Activated CD8-positive, alpha-beta T cell treated with anti-CD3 and anti-CD28 coated beads for 36 hours (primary cell): ENCODE results near the gene B4GALNT4. TPM values are rescaled to one million over a fixed set of nuclear protein-coding genes. Genes with fewer than 3 reads are reported as not detected.

Source experiments
- ATAC-seq: fragments of 200-7000 bp; cut with Tn5 transposase; one replicate; pipeline ENCODE4 v1.10.0; 2021; ENCODE audit warnings: mild to moderate bottlenecking, moderate library complexity
- CTCF ChIA-PET: fragments of 350-600 bp; sonication (Branson Sonifier 250); formaldehyde crosslinking; loops from one replicate; lab custom pipeline; 2021; ENCODE audit warnings: antibody characterized with exemption; lab: Charles Lee
- POLR2A ChIA-PET: fragments of 350-600 bp; sonication (Branson Sonifier 250); formaldehyde crosslinking; loops from one replicate; lab custom pipeline; 2021; ENCODE audit warnings: antibody characterized with exemption; lab: Charles Lee
- DNase-seq: peaks from one replicate; pipeline ENCODE4 v3.0.0-alpha.2; 2020
- H3K27ac Mint-ChIP-seq: one replicate; pipeline ENCODE4 v1.8.0; 2021; ENCODE audit warnings: mild to moderate bottlenecking, mixed read lengths
- H3K27me3 Mint-ChIP-seq: one replicate; pipeline ENCODE4 v1.8.0; 2021; ENCODE audit warnings: mixed read lengths
- H3K36me3 Mint-ChIP-seq: one replicate; pipeline ENCODE4 v1.8.0; 2021; ENCODE audit warnings: low read depth, mixed read lengths
- H3K4me1 Mint-ChIP-seq: one replicate; pipeline ENCODE4 v1.8.0; 2021; ENCODE audit warnings: low read depth, mixed read lengths
- H3K4me3 Mint-ChIP-seq: one replicate; pipeline ENCODE4 v1.8.0; 2021; ENCODE audit warnings: mild to moderate bottlenecking, moderate library complexity, mixed read lengths
- H3K9me3 Mint-ChIP-seq: one replicate; pipeline ENCODE4 v1.8.0; 2021; ENCODE audit warnings: mixed read lengths
- CTCF ChIP-seq: fragments of 200-600 bp; IDR thresholded peaks from one replicate; pipeline ENCODE4 v1.8.0; 2022; ENCODE audit warnings: antibody characterized with exemption, mild to moderate bottlenecking
- intact Hi-C: fragments of 100-400 bp; cut with micrococcal nuclease; formaldehyde crosslinking; loops from one replicate; pipeline ENCODE4 v1.10.0; 2022
- total RNA-seq, 2 experiments: library from RNA; stranded (reverse); gene quantifications; one replicate each; pipeline ENCODE4 v1.2.3, GENCODE V29; 2021

The B4GALNT4 gene
- total RNA-seq, 2 experiments from 2014 or later: 1.5 to 3.4 TPM

DNA sequence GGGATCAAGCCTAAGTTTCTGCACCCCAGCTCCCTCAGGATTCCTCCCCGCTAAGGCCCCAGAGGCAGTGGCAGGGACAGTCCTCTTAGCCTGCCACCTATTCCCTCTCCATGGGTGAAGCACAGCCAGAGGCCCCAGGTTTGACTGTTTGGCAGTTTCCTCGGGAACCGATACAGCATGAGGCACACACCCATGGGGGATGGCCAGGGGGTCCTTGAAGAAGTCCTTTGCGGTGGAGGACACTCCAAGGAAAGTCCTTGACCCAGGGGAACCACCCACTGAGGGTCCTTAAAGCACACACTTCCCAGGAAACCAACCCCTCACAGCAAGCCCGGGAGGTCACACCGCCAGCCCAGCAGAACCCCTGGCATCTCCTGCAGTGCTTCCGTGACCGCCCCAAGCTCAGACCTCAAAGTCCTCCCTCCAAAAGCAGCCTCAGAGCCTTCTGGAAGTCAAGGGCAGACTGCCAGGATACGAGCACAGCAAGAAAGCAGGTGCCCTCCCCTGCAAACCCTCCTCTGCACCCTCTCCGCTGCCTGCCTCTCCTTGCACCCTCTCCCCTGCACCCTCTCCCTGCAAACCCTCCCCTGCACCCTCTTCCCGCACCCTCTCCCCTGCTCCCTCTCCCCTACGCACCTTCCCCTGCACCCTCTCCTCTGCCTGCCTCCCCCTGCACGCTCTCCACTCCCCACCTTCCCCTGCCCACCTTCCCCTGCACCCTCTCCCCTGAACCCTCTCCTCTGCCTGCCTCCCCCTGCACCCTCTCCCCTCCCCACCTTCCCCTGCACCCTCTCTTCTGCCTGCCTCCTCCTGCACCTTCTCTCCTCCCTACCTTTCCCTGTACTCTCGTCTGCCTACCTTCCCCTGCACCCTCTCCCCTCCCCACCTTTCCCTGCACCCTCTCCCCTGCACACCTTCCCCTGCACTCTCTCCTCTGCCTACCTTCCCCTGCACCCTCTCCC lies 44.1 kb downstream of the B4GALNT4 start:
- Mint-ChIP-seq H3K4me3 (peak overlapping the region; percentile 12), H3K36me3 (no peaks in the 10 kb centered on the region), H3K27ac (peak overlapping the region; percentile 42), H3K27me3 (no peaks in the 10 kb centered on the region), H3K4me1 (peaks cover 24% of the 10 kb centered on the region), H3K9me3 (no peaks in the 10 kb centered on the region)
- CTCF ChIA-PET: interaction anchor here (1.1 to 3.7 kb wide), 4 partner anchors 35 to 206 kb away, joined by 3 to 24 read pairs (median 4); partner anchors contain the start of genes BET1L and RIC8A
- ATAC-seq: no peak
- DNase-seq: peak; percentile 42
- POLR2A ChIA-PET: interaction anchor here (0.6 to 1.7 kb wide), 3 partner anchors 30 to 159 kb away, joined by 3 to 4 read pairs (median 3); no protein-coding TSS in a partner anchor
- intact Hi-C loops: no loop called here
- no peak for TF ChIP-seq CTCF

DNA sequence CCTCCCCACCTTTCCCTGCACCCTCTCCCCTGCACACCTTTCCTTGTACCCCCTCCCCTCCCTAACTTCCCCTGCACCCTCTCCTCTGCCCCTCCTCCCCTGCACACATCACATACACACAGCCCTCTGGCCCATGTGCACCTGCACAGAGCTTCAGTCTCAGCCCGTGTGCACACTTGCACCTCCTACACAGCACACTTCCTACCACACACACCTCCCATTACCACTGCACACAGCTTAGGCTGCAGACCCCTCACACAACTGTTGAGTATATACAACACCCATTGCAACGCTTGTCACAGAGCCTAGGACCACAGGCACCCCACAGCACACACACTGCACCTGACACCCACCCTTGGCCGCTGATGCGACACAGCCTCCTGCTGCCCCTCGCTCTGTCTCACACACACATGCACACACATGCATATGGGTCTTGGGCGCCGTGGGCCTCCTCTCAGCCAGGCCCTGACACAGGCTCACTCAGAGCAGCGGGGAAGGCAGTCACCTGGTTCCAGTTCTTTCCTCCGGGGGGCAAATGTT lies 45.1 kb downstream of the B4GALNT4 start:
- Mint-ChIP-seq H3K9me3 (no peaks in the 10 kb centered on the region), H3K36me3 (no peaks in the 10 kb centered on the region), H3K27ac (peak overlapping the region; percentile 81), H3K4me3 (peak overlapping the region; percentile 77), H3K27me3 (no peaks in the 10 kb centered on the region), H3K4me1 (peaks cover 24% of the 10 kb centered on the region)
- peak; percentile 33 for ATAC-seq
- ChIA-PET CTCF (interaction anchor here (1.1 to 3.7 kb wide), 2 partner anchors 34 to 105 kb away, joined by 3 to 24 read pairs; no protein-coding TSS in a partner anchor), POLR2A (interaction anchor here (1.3 to 1.7 kb wide), 4 partner anchors 10 to 92 kb away, joined by 3 to 4 read pairs (median 4); no protein-coding TSS in a partner anchor)
- TF ChIP-seq CTCF: no peak
- intact Hi-C loops: no loop called here
- peak; percentile 19 for DNase-seq

DNA sequence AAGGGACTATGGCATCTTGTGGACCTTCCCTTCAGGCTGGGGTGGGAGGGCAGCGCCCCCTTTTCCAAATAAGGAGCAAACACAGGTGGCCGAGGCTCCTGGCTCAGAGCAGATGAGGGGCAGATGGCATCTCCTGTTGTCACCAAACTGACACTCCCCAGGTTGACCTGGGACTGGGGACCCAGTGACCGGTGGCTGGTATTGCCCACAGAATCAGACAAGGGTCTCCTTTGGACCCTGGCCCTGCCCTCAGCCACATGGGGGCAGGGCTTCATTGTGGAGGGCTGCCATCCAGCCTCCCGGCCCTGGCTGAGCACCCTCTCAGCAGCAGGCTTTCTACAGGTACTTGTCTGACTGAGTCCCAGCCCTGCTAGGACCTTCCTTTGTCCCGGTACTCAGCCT lies 46.3 kb downstream of the B4GALNT4 start:
- POLR2A ChIA-PET: interaction anchor here (0.7 to 1.8 kb wide), 6 partner anchors 12 to 91 kb away, joined by 3 to 5 read pairs (median 4); partner anchors contain the start of gene ANO9
- no peak for TF ChIP-seq CTCF

DNA sequence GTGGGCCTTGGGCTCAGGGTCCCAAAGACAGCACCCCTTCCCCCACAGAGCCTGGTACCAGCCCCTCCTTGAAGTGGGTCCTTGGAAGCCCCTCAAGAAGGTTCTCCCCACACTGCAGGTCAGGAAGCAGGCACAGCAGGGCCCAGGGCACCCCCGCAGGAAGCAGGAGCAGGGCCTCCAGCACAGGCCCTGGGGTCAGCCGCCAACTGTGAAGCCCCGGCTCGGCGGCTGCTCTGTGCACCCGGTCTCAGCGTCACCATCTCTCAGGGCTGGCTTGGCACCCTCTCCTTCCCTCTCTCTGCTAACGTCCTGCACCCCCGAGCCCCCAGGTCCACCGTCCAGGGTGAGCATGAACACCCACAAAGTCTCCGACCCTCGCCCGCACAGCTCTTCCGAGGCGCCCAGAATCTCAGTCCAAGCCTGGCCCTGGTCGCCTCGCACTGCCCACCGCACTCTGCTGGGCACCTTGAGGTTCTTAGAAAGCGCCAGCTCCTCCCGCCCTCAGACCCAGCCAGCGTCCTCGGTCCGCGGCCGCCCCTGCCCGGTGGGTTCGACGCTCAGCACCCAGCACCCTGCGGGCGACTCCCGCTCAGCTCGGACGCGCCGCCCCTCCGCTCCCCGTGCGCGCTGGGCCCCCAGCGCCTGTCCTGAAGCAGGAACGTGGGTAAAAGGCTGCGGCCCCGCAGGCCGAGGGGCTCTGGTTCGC lies 46.9 kb downstream of the B4GALNT4 start:
- Mint-ChIP-seq H3K4me3 (peak overlapping the region; percentile 77), H3K27ac (peak overlapping the region; percentile 81), H3K27me3 (no peaks in the 10 kb centered on the region), H3K4me1 (peaks cover 24% of the 10 kb centered on the region), H3K9me3 (no peaks in the 10 kb centered on the region), H3K36me3 (no peaks in the 10 kb centered on the region)
- ChIA-PET CTCF (interaction anchor here (0.5 to 3.7 kb wide), 6 partner anchors 9 to 140 kb away, joined by 3 to 24 read pairs (median 4); no protein-coding TSS in a partner anchor), POLR2A (interaction anchor here (0.8 to 1.8 kb wide), 7 partner anchors 8 to 118 kb away, joined by 3 to 4 read pairs (median 3); partner anchors contain the start of gene ANO9)
- ATAC-seq: peak; percentile 6
- DNase-seq: peak; percentile 40
- TF ChIP-seq CTCF: no peak
- intact Hi-C loops: no loop called here

More for the DNA sequence above, 46.3 kb downstream of the B4GALNT4 start:
- CTCF ChIA-PET: interaction anchor here (0.5 to 3.7 kb wide), 4 partner anchors 24 to 75 kb away, joined by 3 to 24 read pairs (median 5); no protein-coding TSS in a partner anchor
- ATAC-seq: peak; percentile 10
- Mint-ChIP-seq H3K27me3 (no peaks in the 10 kb centered on the region), H3K9me3 (no peaks in the 10 kb centered on the region), H3K36me3 (no peaks in the 10 kb centered on the region), H3K27ac (peak overlapping the region; percentile 81), H3K4me3 (peak overlapping the region; percentile 77), H3K4me1 (peaks cover 24% of the 10 kb centered on the region)
- intact Hi-C loops: no loop called here
- DNase-seq: peak; percentile 38
